Hematopoietic multipotent progenitor cell treated with erythropoietin and hydrocortisone succinate and interleukin-3 and kit ligand, for 8 days (in vitro differentiated cells): Measurements from ENCODE around the gene EXOSC5.
"Not testable (repeated sequence)": the region's sequence is repeated elsewhere in the genome, so short reads cannot be mapped to it uniquely, and the experiment has no call there.

Source experiments
- DNase-seq: peaks from one replicate; pipeline ENCODE4 v3.0.0-alpha.2; 2015

EXOSC5 gene

GRCh38 chr19:41426116-41426841 lies 29.1 kb upstream of the EXOSC5 start:
- DNase-seq: no peak

DNA sequence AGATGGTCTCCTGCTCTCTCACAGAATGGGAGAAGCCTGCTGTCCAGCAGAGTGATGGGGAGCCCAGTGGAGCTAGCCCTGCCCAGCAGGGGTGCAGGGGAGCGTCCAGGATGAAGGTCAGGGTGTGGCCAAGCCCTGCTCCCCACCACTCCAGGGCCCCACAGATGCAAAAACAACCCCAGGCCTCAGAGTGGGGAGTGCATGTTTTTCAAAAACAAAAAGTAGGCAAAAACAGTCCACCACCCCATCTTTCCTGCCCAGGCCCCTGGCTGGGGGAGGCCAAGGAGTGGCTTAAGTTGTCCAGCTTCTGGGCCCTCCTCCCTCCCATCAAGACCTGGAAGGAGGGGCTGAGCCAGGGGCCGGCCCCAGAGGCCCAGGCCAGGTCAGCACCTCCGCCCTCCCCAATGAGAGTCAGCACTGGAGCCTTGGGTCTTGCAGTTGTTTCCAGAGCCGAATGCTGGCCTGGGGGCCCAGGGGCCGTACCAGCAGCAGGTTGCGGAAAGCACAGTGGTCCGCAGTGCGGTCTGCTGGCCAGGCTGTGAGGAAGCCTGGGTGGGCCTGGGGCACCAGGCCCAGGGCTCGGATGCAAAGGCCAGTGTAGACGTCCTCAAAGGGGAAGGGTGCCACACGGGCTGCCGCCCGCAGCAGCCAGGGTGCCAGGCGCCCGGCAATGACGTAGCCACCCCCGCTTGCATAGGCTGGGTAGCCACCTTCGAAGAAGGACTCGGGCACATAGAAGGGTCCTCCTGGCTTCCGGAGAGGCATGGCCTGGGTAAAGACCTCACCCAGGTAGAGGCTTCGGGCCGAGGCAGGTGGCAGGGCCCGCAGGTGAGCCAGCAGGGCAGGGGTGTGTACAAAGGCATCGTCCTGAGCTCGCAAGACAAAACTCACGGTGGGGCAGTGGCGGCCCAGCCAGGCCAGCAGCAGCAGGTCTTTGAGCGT lies 28.3 kb upstream of the EXOSC5 start:
- DNase-seq: no peak

- DNase-seq: no peak
These were observed 27.4 kb upstream of the EXOSC5 start for GRCh38 chr19:41424335-41425173.

DNA sequence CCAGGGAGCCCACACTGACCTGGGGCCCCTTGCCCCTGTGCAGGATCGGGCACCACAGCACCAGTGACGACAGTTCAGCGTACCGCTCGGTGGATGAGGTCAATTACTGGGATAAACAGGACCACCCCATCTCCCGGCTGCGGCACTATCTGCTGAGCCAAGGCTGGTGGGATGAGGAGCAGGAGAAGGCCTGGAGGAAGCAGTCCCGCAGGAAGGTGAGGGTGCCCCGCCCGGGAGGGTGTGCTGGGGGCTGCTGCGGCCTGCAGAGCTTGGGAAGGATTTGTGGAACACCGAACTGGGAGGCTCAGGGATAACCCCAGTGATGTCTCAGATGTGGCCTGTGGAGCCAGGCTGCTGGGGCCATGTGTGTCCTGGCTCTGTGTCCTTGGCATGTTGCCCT lies 25.8 kb upstream of the EXOSC5 start:
- no peak for DNase-seq

- DNase-seq: no peak
These were observed 25.3 kb upstream of the EXOSC5 start for GRCh38 chr19:41422456-41422855.

DNA sequence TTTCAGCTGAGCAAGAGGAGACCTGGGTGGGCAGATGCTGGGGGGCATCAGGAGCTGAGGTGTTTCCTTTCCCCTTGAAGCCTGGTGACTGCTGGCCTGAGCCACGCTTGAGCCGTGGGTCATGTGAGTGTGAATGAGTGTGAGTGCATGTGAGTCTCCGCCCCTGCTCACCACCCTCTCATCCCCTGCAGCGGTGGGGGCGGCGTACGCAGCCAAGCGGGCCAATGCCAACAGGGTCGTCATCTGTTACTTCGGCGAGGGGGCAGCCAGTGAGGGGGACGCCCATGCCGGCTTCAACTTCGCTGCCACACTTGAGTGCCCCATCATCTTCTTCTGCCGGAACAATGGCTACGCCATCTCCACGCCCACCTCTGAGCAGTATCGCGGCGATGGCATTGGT lies 24.8 kb upstream of the EXOSC5 start:
- no peak for DNase-seq

DNA sequence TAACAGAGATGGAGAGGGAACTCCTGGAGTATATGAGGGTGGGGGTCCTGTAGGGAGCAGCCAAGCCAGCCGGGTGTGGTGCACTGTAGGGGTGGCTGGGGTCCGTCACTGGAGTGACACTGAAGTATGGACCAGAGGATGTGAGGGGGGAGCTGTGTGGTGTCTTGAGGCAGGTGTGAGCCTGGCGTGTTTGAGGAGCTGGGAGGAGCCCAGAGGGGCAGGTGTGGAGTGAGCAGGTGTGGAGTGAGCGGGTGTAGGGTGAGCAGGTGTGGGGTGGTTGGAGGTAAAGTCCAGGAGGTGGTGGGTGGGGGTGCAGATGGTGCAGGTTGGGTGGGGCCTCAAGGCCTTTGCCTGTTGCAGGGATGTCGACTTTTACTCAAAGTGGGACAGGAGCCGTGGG lies 24.2 kb upstream of the EXOSC5 start:
- DNase-seq: no peak

DNA sequence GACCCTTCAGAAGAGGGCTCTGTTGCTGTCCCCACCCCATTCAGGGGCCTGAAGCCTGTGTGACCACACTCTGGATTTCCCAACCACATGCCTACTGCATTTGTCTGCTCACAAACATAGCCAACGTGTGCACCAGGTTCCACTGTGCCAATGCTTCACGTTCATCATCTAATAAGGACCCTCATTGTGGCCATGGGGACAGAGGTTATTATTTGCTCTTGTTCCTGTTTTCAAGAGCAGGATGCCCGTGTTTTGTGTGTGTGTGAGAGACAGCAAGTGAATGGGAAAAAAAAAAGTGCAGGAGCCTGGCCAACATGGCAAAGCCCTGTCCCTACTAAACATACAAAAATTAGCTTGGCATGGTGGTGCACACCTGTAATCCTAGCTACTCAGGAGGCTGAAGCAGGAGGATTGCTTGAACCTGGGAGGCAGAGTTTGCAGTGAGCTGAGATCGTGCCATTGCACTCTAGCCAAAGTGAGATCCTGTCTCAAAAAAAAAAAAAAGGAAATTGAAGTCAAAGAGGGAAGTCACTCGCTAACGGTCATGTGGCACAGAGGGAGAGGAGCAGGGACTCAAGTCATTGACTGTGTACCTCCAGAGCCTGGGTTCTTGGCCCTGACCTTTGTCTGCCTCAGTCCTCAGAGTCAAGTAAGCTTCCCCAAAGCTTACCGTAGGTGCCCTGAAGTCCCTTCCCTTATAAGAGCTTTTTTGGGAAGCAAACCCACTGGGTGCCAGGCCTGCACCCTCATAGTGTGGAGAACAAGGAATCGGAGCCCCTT lies 23.1 kb upstream of the EXOSC5 start:
- DNase-seq: peak; percentile 12

GRCh38 chr19:41416194-41416674 lies 19.1 kb upstream of the EXOSC5 start:
- DNase-seq: no peak

GRCh38 chr19:41415154-41415571 lies 18.0 kb upstream of the EXOSC5 start:
- DNase-seq: no peak

DNA sequence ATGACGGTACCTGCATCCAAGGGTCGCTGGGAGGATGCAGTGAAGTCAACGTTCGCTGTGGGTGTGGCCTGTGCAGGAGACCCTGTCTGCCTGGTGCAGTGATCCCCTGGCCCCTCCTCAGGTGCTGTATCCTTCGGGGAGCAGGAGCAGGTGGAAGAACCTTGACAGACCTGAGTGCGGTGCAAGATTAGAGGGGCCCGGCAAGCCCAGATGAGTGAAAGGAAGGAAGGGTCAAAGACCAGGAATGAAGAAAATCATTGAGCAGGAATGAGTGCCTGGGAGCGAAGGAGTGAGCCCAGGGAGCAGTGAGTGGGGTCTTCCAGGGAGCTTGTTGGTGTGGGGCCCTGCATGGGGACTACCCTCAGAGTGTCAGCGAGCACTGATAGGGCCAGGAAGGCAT lies 17.3 kb upstream of the EXOSC5 start:
- no peak for DNase-seq

- DNase-seq: no peak
These were observed 16.8 kb upstream of the EXOSC5 start for GRCh38 chr19:41413947-41414346.

- DNase-seq: no peak
These were observed 15.8 kb upstream of the EXOSC5 start for GRCh38 chr19:41412953-41413352.

GRCh38 chr19:41411968-41412265 lies 14.8 kb upstream of the EXOSC5 start:
- no peak for DNase-seq

DNA sequence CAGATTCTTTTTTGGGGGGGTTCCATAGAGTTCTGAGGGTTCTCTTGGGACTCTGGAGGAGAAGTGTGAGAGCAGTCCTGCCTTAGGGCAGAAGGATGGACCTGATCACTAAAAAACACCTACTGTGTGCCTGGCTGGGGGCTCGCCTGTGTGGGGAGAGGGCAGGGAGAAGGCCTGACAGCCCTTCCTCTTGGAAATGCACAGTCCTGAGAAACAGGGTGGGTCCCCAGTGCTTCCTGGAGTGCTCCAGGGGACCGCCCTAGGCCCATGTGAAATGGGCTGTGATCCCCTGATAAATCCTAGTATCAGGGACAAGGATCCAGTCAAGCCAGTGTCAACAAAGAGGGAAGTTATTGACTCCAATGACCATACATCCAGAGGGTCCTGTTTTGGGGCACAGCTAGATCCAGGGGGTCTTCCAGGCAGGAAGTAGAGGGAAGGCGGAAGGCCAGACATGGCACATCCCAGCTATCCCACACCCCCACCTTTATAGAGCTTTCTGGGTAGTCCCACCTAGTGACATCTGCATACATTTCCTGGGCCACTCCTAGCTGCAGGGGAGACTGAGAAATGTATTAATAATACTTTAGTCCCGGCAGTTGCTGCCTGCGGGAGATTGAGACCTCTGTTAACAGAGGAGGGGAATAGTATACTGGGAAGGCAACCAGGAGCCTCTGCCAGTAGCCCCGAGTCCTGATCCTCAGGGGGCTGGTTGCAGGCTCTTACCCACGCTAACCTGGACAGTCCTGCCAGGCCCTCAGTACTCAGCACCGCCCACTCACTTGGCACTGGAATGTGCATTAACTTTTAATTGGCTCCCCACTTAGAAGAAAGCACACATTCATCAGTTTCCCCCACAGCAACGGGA lies 14.2 kb upstream of the EXOSC5 start:
- no peak for DNase-seq

- no peak for DNase-seq
These were observed 13.3 kb upstream of the EXOSC5 start for GRCh38 chr19:41410336-41411054.

- DNase-seq: no peak
These were observed 12.1 kb upstream of the EXOSC5 start for GRCh38 chr19:41409288-41409687.

DNA sequence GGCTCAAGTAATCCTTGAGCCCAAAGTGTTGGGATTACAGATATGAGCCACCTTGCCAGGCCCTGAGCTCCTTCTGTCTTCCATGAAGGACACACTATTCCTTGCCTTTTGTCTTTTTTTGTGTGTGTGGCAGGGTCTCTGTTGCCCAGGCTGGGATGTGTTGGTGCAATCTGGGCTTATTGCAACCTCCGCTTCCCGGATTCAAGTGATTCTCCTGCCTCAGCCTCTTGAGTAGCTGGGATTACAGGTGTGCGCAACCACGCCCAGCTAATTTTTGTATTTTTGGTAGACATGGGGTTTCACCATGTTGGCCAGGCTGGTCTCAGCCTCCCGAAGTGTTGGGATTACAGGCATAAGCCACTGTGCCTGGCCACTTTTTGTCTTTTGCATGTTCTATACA lies 11.7 kb upstream of the EXOSC5 start:
- not testable (repeated sequence) for DNase-seq

DNA sequence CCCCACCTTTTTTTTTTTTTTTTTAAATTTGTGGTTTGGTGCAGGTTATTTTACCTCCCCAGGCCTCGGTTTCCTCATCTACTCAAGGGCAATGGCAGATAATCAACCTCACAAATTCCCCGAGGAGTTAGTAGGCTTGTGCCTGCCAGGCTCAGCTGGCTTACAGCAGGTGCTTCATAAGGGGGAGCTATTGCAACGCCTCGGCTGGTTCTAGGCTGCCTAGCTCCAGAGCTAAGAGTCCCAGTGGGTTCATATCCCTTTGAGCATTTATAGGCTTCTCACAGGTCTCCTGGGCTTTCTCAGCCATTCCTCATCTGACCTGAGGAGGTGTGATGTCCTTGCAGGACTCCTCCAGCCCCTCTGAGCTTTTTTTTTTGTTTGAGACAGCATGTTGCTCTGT lies 11.1 kb upstream of the EXOSC5 start:
- no peak for DNase-seq

DNA sequence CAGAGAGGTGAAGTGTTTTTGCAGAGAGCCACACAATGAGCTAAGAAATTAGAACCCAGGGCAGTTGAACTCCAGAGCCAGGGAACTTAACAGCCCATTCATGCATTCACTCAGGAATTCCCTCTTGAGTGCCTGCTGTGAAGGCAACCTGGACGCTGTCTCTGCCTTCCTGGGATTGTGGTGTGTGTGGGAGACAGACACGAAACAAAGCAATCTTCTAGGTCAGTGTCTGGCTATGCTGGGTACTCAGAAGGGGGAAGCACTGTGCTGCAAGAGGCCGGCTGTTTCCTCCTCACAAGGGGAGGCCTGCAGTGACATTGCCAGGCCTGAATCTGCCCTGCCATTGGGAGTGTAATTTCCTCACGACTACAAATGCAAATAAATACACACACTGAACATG lies 10.1 kb upstream of the EXOSC5 start:
- DNase-seq: no peak

GRCh38 chr19:41405776-41406175 lies 8.6 kb upstream of the EXOSC5 start:
- no peak for DNase-seq
